Measurements from ENCODE around the gene ENO4. TPM values are rescaled to one million over a fixed set of nuclear protein-coding genes. Genes with fewer than 3 reads are reported as not detected.

Gene ENO4
- polyA plus RNA-seq, 3 donors: not detected

DNA sequence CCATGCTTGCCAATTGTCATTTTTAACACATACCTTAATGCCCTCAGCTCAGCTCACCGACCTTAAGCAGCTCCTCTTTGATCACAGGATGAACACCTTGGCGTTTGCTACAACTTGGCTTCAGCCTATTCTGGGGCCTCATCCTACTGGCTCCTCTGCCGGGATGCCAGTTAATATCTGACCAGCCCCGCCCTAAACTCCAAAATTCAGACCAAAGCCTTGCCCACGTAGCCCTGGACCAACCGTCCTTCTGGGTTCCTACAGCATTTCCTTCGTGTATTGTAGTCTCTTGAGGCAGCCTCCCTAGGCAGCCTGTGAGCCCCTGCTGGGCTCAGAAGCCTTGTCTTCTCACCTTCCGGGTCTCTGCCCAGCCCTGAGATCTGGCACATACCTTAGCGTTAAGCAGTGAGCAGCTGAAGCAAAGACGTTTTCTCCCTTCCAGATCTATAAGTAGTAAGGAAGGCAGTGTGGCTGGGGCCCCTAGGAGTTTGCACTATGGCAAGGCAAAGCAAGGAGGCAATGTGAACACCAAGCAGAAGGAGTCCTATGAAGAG, 836 bp downstream of the ENO4 start:
- no peak overlapping the region for H3K27ac Mint-ChIP-seq
- WGBS (ENCODE audit: insufficient coverage): 73% methylated on average over 8 of the region's 10 CpGs
- intact Hi-C loops (cut with micrococcal nuclease): no loop called here
- Histone ChIP-seq H3K27ac (ENCODE audit: low read depth in 1 of 2, low read length in 2 of 2) (no peak overlapping the region), H2AFZ (ENCODE audit: insufficient read depth, low read depth, low read length, poor library complexity, severe bottlenecking) (peak overlapping the region; percentile 63), H3K4me3 (replicated peaks in 1 of 3; ENCODE audit: low read depth in 2 of 3, low read length in 3 of 3) (peak overlapping the region in 1 of 3 experiments; percentile 72), H4K20me1 (ENCODE audit: insufficient read depth, low read length) (no peaks in the 10 kb centered on the region), H3K27me3 (ENCODE audit: control insufficient read depth in 2 of 2, insufficient read depth in 2 of 2, low read length in 2 of 2) (peaks cover 45 to 53% of the 10 kb centered on the region in 2 donors), H3K4me1 (ENCODE audit: control insufficient read depth in 1 of 2, insufficient read depth in 2 of 2, low read length in 2 of 2) (peaks cover 14 to 17% of the 10 kb centered on the region in 2 donors), H3K79me2 (ENCODE audit: insufficient read depth, low read length) (no peaks in the 10 kb centered on the region), H3K9ac (ENCODE audit: insufficient read depth, low read length, poor library complexity, severe bottlenecking) (no peak overlapping the region), H3K4me2 (replicated peaks; ENCODE audit: extremely low read depth, low read length, poor library complexity, severe bottlenecking) (peak overlapping the region; percentile 73), H3K9me3 (replicated peaks in 1 of 2; ENCODE audit: control insufficient read depth in 1 of 2, insufficient read depth in 1 of 2, low read length in 2 of 2) (peaks cover 0 to 6% of the 10 kb centered on the region in 2 donors), H3K36me3 (replicated peaks in 1 of 2; ENCODE audit: control insufficient read depth in 1 of 2, insufficient read depth in 2 of 2, low read length in 2 of 2) (no peaks in the 10 kb centered on the region)
- peaks cover 0 to 9% (median 3%) of the 10 kb centered on the region in 7 donors for H3K9me3 Mint-ChIP-seq
- H3K4me3 Mint-ChIP-seq: peak overlapping the region; percentile 7 to 88
- H3K36me3 Mint-ChIP-seq: no peaks in the 10 kb centered on the region
- TF ChIP-seq, protein P1, sequence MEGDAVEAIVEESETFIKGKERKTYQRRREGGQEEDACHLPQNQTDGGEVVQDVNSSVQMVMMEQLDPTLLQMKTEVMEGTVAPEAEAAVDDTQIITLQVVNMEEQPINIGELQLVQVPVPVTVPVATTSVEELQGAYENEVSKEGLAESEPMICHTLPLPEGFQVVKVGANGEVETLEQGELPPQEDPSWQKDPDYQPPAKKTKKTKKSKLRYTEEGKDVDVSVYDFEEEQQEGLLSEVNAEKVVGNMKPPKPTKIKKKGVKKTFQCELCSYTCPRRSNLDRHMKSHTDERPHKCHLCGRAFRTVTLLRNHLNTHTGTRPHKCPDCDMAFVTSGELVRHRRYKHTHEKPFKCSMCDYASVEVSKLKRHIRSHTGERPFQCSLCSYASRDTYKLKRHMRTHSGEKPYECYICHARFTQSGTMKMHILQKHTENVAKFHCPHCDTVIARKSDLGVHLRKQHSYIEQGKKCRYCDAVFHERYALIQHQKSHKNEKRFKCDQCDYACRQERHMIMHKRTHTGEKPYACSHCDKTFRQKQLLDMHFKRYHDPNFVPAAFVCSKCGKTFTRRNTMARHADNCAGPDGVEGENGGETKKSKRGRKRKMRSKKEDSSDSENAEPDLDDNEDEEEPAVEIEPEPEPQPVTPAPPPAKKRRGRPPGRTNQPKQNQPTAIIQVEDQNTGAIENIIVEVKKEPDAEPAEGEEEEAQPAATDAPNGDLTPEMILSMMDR (IDR thresholded peaks at IDR 0.05): no peak
- peaks cover 24% of the 10 kb centered on the region for H3K4me1 Mint-ChIP-seq
- DNase-seq: no peak
- H3K27me3 Mint-ChIP-seq (ENCODE audit: low read depth in 3 of 3): peaks cover 56 to 66% (median 61%) of the 10 kb centered on the region in 3 donors

DNA sequence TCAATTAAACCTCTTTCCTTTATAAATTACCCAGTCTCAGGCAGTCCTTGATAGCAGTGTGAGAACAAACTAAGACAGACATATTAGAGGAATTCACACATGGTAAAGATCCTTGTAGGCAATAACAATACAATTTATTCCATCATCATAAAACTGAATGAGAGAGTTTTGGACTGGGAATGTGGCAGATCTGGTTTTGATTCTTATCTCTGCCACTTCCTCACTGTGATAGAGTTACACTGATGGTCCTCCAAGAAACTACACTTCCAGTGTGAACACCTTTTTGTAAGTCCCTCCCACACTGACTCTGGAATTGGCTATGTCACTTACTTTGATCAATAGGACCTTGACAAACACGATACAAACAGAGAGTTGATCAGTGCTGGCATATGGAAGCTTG, 2.9 kb downstream of the ENO4 start:
- DNase-seq: no peak
- intact Hi-C loops (cut with micrococcal nuclease): no loop called here
- no peak overlapping the region for H3K27ac Mint-ChIP-seq
- H4K20me1 ChIP-seq (ENCODE audit: insufficient read depth, low read length): no peaks in the 10 kb centered on the region
- WGBS (ENCODE audit: insufficient coverage): 80% methylated on average over 1 of the region's 1 CpG
- H3K9me3 Mint-ChIP-seq: peaks cover 0 to 14% (median 3%) of the 10 kb centered on the region in 7 donors
- peaks cover 40 to 46% of the 10 kb centered on the region in 2 donors for H3K27me3 ChIP-seq (ENCODE audit: control insufficient read depth in 2 of 2, insufficient read depth in 2 of 2, low read length in 2 of 2)
- no peak overlapping the region for H3K9ac ChIP-seq (ENCODE audit: insufficient read depth, low read length, poor library complexity, severe bottlenecking)
- H3K4me2 ChIP-seq (replicated peaks; ENCODE audit: extremely low read depth, low read length, poor library complexity, severe bottlenecking): no peak overlapping the region
- H2AFZ ChIP-seq (ENCODE audit: insufficient read depth, low read depth, low read length, poor library complexity, severe bottlenecking): no peak overlapping the region
- peaks cover 14 to 17% of the 10 kb centered on the region in 2 donors for H3K4me1 ChIP-seq (ENCODE audit: control insufficient read depth in 1 of 2, insufficient read depth in 2 of 2, low read length in 2 of 2)
- H3K27ac ChIP-seq (ENCODE audit: low read depth in 1 of 2, low read length in 2 of 2): no peak overlapping the region
- TF ChIP-seq, protein P1 (IDR thresholded peaks at IDR 0.05): no peak
- no peaks in the 10 kb centered on the region for H3K79me2 ChIP-seq (ENCODE audit: insufficient read depth, low read length)
- H3K9me3 ChIP-seq (replicated peaks in 1 of 2; ENCODE audit: control insufficient read depth in 1 of 2, insufficient read depth in 1 of 2, low read length in 2 of 2): peaks cover 0 to 6% of the 10 kb centered on the region in 2 donors
- no peaks in the 10 kb centered on the region for H3K36me3 ChIP-seq (replicated peaks in 1 of 2; ENCODE audit: control insufficient read depth in 1 of 2, insufficient read depth in 2 of 2, low read length in 2 of 2)
- H3K36me3 Mint-ChIP-seq: no peaks in the 10 kb centered on the region
- H3K27me3 Mint-ChIP-seq (ENCODE audit: low read depth in 3 of 3): peaks cover 48 to 57% (median 48%) of the 10 kb centered on the region in 3 donors
- H3K4me3 Mint-ChIP-seq: peak overlapping the region in 1 of 2 donors; percentile 39
- no peak overlapping the region for H3K4me3 ChIP-seq (replicated peaks in 1 of 3; ENCODE audit: low read depth in 2 of 3, low read length in 3 of 3)
- peaks cover 22% of the 10 kb centered on the region for H3K4me1 Mint-ChIP-seq
